PC-3 (cell line): Measurements from ENCODE around the gene MOB1A.

ENCODE experiments used
- CTCF ChIP-seq: fragments of 300-600 bp; sonication (generic); conservative IDR thresholded peaks from 2 replicates; pipeline ENCODE4 v1.5.1; 2017; ENCODE audit warnings: antibody characterized with exemption, low read depth, mild to moderate bottlenecking, low read length
- EZH2 ChIP-seq: fragments of 300-600 bp; sonication (generic); IDR thresholded peaks from one replicate; pipeline ENCODE4 v1.6.1; 2017; ENCODE audit warnings: antibody characterized with exemption, mild to moderate bottlenecking, low read length; ENCODE audit not compliant: unreplicated experiment
- EZH2phosphoT487 ChIP-seq: fragments of 300-600 bp; sonication (generic); IDR thresholded peaks from 2 replicates; pipeline ENCODE4 v1.6.1; 2018; ENCODE audit warnings: mild to moderate bottlenecking, antibody characterized with exemption, low read length, borderline replicate concordance

- TF ChIP-seq CTCF = no peak
- no peak for TF ChIP-seq EZH2
- no peak for TF ChIP-seq EZH2phosphoT487
Measured at GRCh38 chr2:74168739-74169138, 9.9 kb downstream of the MOB1A start.
